GM18909 (cell line): ENCODE results near the gene GMDS.

Source experiments
- ATAC-seq: cut with Tn5 transposase; IDR thresholded peaks from one replicate; pipeline ENCODE4 v1.9.1; 2021; ENCODE audit warnings: mild to moderate bottlenecking; ENCODE audit not compliant: unreplicated experiment, poor library complexity

Gene GMDS

GRCh38 chr6:1615853-1616420 is 629.5 kb downstream of the GMDS start:
- no peak for ATAC-seq

- ATAC-seq: no peak
Measured at GRCh38 chr6:1615151-1615852, 630.1 kb downstream of the GMDS start.

DNA sequence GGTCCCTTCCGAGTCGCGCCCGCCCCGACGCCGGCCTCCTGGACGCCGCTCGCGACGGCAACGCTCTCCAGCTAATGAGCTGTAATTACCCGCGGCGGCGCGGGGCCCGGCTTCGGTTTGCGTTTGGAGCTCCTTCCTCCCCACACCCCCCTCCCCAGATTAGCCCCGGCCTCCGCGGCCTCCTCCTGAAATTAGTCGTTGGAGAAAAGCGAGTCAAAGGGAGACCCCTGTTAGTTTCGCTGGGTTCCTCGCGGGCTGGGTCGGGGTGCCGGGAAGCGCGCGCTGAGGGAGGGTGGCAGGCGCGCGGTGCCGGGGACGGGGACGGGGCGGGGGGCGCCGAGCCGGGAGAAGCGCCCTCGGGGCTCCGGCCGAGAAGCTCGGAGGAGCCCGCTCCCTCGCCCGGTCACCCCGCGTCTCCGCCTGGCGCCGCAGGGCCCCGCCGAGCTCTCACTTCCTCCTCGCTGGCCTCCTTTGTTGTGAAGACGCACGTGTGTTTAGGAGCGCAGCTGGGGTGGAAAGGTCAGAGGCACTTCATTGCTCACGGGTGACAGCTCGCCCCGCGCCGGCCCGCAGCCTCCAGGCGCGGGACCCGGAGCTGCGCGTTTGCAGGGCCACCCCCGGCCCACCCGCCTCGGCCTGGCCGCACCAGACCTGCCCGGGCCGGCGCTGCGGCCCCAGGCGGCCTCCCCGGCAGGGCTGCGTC is 630.8 kb downstream of the GMDS start:
- no peak for ATAC-seq

DNA sequence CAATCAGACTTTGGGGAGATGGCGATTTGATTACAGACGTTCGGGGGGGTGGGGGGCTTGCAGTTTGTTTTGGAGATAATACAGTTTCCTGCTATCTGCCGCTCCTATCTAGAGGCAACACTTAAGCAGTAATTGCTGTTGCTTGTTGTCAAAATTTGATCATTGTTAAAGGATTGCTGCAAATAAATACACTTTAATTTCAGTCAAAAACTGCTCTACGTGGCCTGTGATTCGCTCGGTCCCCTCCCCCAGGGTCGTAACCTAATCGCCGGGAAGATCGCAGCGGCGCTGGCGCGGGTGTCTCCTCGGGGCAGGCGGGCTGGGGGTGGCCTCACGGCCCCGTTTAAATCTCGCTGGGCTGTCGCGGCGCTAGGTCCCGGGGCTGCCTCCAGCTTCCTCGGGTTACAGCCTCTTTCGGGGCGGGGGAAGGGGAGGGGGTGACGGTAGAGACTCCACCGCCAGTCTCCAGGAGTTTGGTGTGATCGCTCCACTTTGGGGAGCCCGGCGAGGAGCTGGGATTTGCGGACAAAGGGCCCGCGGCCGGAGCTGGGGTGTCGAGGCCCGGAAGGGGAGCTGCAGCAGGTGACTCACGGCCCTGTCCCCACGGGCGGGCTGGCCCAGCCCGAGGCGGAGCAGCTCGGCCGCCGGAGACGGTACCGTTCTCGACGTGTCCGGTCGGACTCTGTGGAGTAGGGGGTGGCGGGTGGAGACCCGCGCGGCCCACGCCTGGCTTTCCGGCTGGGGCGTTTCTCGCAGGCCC is 631.5 kb downstream of the GMDS start:
- no peak for ATAC-seq

DNA sequence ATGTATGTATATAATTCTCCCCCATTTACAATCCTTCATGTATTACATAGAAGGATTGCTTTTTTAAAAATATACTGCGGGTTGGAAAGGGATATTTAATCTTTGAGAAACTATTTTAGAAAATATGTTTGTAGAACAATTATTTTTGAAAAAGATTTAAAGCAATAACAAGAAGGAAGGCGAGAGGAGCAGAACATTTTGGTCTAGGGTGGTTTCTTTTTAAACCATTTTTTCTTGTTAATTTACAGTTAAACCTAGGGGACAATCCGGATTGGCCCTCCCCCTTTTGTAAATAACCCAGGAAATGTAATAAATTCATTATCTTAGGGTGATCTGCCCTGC is 632.1 kb downstream of the GMDS start:
- no peak for ATAC-seq

DNA sequence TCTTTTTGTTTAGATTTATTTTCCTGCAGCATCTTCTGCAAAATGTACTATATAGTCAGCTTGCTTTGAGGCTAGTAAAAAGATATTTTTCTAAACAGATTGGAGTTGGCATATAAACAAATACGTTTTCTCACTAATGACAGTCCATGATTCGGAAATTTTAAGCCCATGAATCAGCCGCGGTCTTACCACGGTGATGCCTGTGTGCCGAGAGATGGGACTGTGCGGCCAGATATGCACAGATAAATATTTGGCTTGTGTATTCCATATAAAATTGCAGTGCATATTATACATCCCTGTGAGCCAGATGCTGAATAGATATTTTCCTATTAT is 632.5 kb downstream of the GMDS start:
- no peak for ATAC-seq

GRCh38 chr6:1612299-1612973 is 633.0 kb downstream of the GMDS start:
- ATAC-seq: no peak

GRCh38 chr6:1611572-1612298 is 633.7 kb downstream of the GMDS start:
- ATAC-seq: no peak

DNA sequence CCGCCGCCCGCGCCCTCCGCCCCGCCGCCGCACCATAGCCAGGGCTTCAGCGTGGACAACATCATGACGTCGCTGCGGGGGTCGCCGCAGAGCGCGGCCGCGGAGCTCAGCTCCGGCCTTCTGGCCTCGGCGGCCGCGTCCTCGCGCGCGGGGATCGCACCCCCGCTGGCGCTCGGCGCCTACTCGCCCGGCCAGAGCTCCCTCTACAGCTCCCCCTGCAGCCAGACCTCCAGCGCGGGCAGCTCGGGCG is 634.2 kb downstream of the GMDS start:
- ATAC-seq: no peak

DNA sequence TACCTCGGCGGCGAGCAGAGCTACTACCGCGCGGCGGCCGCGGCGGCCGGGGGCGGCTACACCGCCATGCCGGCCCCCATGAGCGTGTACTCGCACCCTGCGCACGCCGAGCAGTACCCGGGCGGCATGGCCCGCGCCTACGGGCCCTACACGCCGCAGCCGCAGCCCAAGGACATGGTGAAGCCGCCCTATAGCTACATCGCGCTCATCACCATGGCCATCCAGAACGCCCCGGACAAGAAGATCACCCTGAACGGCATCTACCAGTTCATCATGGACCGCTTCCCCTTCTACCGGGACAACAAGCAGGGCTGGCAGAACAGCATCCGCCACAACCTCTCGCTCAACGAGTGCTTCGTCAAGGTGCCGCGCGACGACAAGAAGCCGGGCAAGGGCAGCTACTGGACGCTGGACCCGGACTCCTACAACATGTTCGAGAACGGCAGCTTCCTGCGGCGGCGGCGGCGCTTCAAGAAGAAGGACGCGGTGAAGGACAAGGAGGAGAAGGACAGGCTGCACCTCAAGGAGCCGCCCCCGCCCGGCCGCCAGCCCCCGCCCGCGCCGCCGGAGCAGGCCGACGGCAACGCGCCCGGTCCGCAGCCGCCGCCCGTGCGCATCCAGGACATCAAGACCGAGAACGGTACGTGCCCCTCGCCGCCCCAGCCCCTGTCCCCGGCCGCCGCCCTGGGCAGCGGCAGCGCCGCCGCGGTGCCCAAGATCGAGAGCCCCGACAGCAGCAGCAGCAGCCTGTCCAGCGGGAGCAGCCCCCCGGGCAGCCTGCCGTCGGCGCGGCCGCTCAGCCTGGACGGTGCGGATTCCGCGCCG is 634.7 kb downstream of the GMDS start:
- peak; percentile 21 for ATAC-seq

DNA sequence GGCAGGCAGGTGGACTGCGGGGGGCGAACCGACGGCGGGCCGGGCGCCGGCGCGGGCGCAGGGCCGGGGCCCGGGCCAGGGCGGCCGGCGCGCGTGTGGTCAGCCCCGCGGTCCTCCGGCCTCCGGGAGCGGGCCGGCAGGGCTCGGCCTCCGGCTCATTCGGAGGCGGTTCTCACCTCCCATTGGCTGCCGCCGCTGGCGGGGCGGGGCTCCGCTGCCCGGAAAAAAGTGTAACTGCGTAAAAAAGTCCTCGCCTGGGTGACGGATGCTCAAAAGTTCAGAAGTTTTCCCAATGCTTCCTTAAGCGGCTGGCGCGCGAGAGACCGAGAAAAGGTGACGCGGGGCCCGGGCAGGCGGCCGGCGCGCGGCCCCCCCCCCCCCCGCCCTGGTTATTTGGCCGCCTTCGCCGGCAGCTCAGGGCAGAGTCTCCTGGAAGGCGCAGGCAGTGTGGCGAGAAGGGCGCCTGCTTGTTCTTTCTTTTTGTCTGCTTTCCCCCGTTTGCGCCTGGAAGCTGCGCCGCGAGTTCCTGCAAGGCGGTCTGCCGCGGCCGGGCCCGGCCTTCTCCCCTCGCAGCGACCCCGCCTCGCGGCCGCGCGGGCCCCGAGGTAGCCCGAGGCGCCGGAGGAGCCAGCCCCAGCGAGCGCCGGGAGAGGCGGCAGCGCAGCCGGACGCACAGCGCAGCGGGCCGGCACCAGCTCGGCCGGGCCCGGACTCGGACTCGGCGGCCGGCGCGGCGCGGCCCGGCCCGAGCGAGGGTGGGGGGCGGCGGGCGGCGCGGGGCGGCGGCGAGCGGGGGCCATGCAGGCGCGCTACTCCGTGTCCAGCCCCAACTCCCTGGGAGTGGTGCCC is 635.5 kb downstream of the GMDS start, which contains the start of gene FOXC1:
Gene FOXC1 (plus strand): TSS at position 268 of the 849 bp plus-strand sequence. CDS start 531 bp downstream, at position 799.
- peak; percentile 56 for ATAC-seq

- ATAC-seq: peak; percentile 3
Measured at GRCh38 chr6:1609041-1609647, 636.3 kb downstream of the GMDS start.

DNA sequence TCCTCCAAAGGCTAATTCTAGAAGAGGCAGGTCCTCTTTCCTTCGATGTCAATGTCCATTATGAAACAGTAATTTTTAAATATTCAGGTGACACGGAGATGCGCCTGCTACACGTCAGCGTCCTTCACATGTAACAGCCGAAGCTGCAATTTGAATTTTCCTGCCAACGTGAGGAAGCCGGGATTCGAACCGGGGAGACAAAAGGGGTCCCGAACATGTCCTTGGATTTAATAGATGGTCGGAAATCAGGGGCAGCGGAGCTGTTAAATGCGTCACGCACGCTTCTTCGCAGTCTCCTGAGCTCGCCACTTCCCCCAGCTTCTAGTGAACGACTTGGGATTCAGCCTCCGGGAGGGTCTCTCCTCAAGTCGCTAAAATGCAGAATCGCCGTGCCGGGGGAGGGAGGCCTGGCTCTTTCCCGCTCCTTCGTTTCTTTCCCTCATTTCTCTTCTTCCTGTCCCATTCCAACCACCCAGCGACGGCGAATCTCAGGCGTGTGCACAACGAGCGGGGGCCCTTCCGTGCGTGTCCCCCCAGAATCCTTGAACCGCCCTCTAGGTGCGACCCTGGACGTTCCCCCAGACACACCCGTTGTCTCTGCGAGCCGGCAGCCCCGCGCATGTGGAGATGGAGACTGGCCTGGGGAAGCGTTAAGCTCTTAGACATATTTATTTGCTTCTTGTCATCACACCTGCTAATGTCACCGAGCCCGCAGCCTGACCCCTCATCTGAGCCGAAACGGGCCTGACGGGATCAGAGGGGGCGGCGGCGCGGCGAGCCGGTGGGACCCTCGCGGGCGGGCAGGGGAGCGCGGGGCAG is 637.0 kb downstream of the GMDS start:
- no peak for ATAC-seq

- no peak for ATAC-seq
Measured at GRCh38 chr6:1607516-1608221, 637.7 kb downstream of the GMDS start.

- ATAC-seq: no peak
Measured at GRCh38 chr6:1606780-1607515, 638.5 kb downstream of the GMDS start.
